GM18873 (cell line): ENCODE results near the gene RNF223.

Experiments used
- ATAC-seq: cut with Tn5 transposase; IDR thresholded peaks from one replicate; pipeline ENCODE4 v1.9.1; 2021; ENCODE audit warnings: mild to moderate bottlenecking, moderate library complexity, moderate number of reproducible peaks; ENCODE audit not compliant: unreplicated experiment, low FRiP score

Gene RNF223

DNA sequence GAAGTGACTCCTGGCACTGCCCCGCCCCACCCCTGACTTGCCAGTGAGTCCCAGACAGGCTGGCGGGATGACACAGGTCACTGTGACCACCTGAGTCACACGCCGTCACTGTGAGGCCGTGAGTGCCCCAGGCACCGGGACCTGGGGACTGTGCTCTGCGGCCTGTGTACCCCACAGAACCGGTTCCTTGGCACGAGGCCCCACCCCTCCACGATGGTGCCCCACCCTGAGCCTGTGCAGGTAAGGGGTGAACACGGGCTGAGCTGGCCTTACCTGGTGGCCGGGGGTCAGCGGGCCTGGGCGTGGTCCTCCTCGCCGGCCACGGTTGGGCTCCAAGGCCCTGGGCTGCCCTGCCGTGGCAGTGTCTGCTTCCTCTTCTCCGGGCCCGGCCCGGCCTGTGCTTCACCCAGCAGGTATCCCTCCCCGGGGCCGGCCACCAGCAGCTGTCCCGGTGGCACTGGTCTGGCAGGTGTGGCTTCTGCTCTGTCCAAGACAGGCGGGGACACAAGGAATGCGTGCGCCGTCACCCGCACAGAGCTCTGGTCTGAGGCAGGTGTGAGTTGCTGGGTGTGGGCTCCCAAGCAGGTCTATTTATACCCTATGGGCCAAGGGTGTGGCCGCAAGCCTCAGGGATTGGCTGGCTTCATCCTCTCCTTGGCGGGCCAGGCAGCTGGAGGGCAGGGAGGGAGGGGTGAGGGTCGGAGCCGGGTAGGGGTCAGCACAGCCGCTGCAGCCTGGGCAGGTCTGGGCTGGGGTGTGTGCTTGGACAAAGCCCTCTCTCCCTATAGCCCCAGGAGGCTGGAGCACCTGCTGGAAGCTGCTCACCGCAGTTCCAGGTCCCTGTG is at the start of gene RNF223:
Gene RNF223 (minus strand): TSS at position 564 of the 845 bp plus-strand sequence. CDS start 1,740 bp downstream, outside the sequence.
- no peak for ATAC-seq

- ATAC-seq = no peak
Measured at GRCh38 chr1:1122981-1123480, 48.9 kb upstream of the RNF223 start.

- ATAC-seq = no peak
Measured at GRCh38 chr1:1122078-1122811, 48.1 kb upstream of the RNF223 start.

- ATAC-seq = no peak
Measured at GRCh38 chr1:1121611-1122077, 47.5 kb upstream of the RNF223 start.

DNA sequence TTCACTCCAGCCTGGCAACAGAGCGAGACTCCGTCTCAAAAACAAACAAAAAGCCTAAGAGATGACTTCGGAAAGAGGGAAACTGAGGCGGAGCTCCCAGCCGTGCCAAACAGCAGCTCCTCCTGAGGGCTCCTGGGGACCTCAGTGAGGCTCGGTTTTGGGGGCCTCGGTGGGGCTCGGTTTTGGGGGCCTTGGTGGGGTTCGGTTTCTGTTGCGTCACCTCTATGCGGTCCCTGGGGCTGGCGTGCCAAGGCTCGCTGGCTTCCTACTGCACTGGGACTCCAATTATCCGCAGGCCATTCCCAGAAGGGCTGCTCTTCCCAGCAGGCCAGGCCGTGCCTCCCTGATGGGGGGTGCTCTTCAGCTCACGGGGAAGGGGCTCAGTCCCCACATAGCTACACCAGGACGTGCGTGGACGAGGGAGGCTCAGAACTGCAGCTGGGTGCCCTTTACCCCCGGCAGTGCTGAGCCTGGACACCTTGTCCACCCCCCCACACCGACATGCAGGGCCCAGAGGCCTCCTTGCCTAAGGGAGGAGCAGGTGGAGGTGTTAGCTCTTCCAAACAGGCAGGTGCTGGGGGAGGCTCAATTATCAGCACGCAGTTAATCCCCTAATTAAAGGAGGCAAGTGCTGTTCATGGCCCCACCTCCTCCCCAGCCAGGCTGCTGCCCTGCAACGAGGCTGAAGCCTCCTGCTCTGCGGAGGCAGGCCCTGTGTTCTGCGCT is 46.9 kb upstream of the RNF223 start:
- ATAC-seq = no peak

DNA sequence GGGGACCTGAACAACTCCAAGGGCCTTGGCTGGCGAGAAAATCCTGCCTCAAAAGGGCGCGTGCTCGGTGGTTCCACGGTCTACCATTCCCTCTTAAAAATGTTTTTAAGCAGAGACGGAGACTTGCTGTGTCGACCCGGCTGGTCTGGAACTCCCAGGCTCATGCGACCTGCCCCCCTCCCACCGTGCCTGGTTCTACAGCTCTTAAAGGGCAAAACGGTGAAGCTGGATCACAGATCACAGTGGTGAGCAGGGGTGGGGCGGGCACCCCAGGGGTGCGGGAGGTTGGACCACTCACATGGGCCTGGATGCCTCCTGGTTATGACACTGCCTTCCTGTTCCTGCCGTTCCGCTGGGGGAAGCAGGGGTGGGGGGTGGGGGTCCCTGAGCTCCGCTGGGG is 46.0 kb upstream of the RNF223 start:
- no peak for ATAC-seq

GRCh38 chr1:1119272-1119890 is 45.3 kb upstream of the RNF223 start:
- no peak for ATAC-seq

- ATAC-seq = no peak
Measured at GRCh38 chr1:1118876-1119220, 44.7 kb upstream of the RNF223 start.

GRCh38 chr1:1118011-1118875 is 44.1 kb upstream of the RNF223 start:
- no peak for ATAC-seq

DNA sequence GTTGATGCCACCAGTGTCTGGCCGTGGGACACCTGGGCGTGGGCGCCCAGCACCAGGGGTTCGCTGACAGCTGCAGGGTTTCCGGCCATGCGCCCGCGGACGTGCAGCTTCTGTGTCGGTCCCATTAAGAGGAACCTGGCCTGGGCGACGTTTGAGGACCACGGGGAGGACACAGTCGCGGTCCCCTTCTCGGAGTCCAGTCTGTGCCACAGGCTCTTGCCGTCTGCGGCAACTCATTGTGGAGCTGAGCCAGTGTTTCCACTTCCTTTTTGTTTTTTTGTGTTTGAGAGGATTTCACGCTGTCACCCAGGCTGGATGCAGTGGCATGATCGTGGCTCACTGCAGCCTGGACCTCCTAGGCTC is 43.3 kb upstream of the RNF223 start:
- no peak for ATAC-seq

GRCh38 chr1:1116701-1117468 is 42.8 kb upstream of the RNF223 start:
- ATAC-seq = no peak

DNA sequence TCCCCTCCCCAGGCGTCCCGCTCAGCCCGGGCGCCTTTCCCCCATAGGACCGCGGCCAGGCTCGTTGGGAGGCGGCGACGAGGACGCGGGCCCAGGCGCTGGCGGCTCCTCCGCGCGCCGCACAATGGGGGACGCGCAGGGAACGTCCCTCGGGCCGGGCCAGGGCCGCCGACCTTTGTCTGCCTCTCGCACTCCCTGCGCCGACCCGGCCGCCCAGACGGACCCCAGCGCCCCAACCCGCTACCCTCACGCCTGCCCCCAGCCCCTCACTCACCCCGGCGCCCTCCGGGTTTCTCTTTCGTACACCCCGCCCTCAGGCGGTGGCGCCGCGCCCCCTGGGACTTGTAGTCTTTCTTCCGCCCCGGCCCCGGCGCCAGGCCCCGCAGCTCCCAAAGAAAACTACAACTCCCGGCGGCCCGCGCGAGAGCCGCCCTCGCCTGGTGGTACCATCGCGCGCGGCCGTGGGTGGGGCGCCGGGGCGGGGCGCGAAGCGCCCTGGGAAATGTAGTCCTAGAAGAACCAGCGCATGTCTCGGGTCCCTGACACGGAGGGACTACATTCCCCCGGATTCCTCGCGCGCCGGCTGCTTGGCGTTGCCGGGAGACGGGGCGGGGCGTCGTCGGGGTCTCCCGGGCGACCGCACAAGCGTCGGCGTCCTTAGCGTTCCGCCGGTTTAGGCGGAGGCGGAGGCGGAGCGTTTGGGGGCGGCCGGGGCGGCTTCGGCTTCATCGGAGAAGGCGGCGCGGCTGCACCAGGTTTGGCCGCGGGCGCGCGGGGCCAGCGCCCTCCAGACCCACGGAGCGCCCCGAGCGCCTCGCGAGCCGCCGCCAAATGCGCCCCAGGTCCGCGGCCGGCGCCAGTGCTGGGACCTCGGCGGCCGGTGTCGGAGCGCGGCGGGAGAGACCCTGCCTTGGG is 41.9 kb upstream of the RNF223 start, which contains the start of gene C1orf159:
Gene C1orf159 (minus strand): TSS at position 304 of the 915 bp plus-strand sequence. CDS start 24,546 bp downstream, outside the sequence.
- ATAC-seq = peak; percentile 71

DNA sequence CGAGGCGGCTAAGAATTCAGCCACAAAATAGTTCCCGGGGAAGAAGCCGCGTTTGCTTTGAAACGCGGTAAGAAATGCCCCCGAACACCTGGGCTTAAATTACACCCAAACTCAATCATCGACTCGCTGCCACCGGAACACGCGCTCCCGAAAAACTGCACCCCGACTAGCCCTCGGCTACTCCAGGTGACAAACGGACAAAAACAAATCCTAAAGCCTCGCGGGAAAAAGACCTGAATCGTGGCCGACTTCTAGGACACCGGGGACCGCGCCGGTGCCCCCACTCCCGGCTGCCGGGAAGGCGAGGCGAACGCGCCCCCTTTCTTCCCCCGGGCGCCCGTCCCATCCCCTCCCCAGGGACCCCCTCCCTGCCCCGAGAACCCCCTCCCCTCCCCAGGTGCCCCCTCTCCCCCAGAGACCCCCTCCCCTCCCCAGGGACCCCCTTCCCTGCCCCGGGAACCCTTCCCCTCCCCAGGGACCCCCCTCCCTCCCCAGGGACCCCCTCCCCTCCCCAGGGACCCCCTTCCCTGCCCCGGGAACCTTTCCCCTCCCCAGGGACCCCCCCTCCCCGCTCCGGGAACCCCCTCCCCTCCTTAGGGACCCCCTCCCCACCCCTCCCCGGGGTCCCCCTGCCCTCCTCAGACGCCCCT is 41.2 kb upstream of the RNF223 start:
- ATAC-seq = no peak

DNA sequence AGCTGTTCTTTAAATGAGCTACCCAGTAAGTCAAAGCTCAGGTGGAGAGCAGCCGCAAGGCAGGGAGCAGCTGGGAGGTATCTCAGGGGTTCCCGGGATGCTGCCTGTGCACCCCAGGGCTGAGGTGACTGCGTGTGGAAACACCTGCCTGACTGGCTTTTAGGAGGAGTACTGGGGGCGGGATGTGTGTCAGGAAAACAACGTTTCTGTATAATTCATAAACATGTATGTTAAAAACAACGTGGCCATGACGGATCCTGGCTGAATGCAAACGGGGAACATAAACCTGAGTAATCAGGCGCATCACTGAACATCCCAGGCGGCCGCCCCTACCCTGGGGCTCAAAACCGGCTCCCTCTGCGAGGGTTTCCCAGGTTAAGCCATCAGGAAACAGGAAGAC is 40.3 kb upstream of the RNF223 start:
- ATAC-seq = no peak

DNA sequence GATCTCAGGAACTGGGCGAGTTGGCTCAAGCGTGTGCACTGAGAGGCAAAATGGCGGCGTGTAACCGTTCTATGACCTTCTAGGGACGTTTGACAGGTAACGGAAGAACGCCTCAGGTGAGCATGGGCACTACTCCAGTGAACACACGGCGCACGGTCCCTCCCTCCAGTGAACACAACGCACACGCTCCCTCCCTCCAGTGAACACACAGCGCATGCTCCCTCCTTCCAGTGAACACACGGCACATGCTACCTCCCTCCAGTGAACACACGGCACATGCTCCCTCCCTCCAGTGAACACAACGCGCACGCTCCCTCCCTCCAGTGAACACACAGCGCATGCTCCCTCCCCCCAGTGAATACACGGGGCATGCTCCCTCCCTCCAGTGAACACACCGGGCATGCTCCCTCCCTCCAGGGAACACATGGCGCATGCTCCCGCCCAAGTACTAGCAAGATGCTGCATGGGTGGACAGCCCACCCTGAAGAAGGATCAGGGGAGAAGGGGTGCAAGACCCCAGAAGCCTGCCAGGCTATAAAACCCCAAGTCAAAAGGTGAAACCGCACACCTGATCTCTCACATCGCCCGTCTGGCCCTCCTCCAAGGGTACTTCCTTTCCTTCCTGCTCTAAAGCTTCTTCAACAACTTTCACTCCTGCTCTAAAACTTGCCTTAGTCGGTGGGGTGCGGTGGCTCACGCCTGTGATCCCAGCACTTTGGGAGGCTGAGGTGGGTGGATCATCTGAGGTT is 38.3 kb upstream of the RNF223 start:
- ATAC-seq = no peak

GRCh38 chr1:1111516-1112236 is 37.6 kb upstream of the RNF223 start:
- ATAC-seq = no peak
